GM19023 (cell line): ENCODE measurements around the gene PIEZO2.
A peak's percentile ranks its signal among the peaks of the same experiment; 100 is the strongest.

Experiments used
- ATAC-seq: cut with Tn5 transposase; IDR thresholded peaks from one replicate; pipeline ENCODE4 v1.9.1; 2021; ENCODE audit warnings: mild to moderate bottlenecking, moderate library complexity; ENCODE audit not compliant: unreplicated experiment

PIEZO2 gene

GRCh38 chr18:10798727-10799550 is 350.4 kb downstream of the PIEZO2 start:
- no peak for ATAC-seq

DNA sequence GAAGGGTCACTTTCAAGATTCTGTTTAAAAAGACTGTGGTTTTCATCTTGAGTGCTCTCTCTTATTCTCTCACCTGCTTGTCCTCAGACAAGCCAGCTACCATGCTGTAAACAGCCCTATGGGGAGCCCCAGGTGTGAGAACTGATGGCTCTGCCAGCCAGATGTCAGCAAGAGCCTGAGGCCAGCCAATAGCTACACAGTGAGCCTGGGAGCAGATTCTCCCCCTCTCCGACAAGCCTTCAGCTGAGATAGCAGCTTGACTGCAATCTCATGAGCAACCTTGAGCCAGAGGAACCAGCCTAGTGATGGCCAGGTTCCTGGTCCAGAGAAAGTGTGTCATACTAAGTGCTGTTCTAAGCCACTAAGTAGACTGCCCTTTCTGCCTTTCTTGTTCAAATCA is 351.5 kb downstream of the PIEZO2 start:
- no peak for ATAC-seq

DNA sequence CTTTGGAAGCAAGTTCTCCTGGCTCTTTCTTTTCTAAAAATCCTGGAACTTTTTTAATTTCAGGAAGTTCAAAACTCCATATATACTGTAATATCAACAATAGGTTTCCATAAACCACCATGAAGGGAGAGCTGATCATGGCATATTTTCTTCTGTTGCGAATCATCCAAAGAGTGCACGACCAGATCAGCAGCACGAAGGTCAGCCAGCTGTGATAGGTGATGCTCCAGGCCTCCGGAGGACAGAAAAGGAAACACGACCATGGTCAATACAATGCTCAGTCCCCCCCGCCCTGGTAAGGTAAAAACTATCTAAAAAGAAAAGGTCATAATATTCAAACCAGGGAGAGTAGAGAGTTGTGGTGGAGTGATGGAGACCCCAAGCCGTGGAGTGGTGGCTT is 354.6 kb downstream of the PIEZO2 start:
- ATAC-seq, result no peak

DNA sequence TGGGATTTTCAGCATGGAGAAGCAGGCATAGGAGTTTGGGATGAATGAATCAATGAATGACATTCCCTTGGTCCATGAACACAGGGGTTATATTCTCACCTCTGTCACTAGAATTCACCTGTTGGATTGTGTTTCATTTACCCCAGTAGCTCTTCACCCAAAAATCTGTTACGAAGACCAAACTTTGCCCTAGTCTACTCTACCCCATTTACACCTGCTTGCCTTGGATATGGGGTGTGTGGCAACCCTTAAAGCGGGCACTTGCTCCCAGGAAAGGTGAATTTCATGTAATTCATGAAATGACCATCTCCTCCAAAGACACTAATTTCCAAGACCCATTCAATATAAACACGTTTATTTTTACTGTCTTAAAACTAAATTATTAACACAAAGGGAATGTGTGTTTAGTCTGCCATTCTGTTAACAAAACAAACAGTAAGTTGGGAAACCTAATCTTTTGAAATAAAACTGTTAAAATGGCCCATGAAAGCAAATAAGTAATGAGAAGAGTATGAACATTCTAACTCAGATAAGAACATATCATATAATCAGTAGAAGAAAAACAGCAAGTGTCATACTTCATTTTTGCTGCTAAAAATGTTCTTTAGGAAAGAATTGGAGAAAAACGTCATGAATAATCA is 355.5 kb downstream of the PIEZO2 start:
- ATAC-seq, result no peak

DNA sequence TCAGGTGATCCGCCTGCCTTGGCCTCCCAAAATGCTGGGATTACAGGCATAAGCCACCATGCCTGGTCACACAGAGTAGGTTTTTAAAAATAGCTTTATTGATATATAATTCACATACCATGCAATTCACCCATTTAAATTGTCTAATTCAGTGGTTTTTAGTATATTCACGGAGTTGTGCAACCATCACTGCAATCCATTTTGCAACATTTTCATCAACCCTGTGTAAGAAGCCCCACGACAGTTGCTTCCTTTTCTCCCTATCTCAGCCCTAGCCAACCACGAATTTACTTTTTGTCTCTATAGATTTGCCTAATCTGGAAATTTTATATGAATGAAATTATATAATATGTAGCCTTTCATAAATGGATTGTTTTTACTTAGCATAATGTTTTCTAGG is 357.2 kb downstream of the PIEZO2 start:
- ATAC-seq, result no peak

- no peak for ATAC-seq
These were observed 358.1 kb downstream of the PIEZO2 start for GRCh38 chr18:10791169-10791831.

DNA sequence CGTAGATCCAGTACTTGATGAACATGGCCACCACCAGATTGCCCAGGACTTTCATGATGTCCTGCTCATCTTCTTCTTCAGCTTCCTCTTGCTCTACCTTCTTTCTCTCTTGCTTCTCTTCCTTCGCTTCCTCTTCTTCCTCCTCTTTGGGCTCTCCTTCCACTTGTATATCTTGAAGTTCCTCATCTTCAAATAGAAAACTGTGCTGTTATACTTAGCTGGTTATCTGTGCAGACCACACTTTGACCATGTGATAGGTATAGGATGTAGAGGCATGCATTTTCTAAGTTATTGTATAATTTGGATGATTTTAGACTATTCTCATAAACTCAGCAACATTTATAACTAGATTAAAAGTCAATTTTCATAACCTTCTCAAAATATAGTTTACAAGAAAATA is 360.2 kb downstream of the PIEZO2 start:
- no peak for ATAC-seq

DNA sequence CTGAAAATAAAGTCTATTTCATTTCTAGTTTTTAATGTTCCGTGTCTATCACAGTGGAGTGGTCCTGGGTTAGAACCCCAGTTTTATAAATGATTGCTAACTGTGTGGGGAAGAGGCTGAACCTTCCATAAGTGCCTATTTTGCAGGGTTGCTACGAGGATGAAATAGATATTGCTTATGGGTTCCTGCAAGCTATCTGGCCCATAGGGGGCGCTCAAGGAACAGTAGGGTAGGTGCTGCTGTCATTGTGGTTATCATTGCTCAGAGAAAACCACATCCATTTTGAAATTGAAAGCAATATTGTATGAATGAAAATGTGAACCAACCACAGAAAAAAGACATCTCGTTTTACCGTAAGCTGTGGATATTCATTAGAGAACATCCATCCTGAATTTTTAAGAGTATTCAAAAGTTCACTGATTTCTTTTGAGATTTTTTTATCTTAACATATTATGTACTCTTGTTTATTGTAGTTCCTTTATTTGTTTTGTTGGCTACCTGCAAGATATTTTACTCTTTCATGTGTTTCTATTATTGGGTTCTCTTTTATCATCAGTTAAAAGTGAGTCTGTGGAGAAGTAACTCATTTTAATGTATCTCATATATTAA is 362.0 kb downstream of the PIEZO2 start:
- ATAC-seq, result peak; percentile 80

- no peak for ATAC-seq
These were observed 363.6 kb downstream of the PIEZO2 start for GRCh38 chr18:10785798-10786197.

DNA sequence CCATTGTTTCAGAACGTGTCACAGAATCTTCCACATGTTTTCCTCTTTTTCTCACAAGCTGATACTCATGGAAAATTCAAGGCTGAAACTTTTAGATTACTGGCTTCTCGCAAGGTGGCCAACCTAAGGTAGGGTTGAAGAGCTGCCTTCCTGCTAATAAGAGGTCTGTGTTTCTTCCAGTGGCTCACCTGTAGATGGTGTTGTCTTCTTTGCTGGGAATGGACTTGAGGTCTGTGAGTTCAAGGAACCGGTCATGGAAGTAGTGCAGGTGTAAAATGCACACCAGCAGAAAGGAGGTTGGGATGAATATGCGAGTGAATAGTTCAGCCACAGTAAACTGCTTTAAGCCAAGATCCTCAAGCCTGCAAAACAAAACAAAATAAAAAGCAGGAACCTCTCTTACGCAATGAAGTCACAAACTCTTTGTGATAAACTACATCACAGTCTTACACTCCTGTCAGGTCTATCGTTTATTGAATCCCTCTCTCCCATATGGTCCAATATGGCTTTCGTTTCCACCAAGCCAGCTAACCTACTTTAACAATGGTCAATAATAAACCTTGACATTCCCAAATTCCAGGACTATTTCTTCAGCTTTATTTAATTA is 364.7 kb downstream of the PIEZO2 start:
- no peak for ATAC-seq

GRCh38 chr18:10783941-10784340 is 365.4 kb downstream of the PIEZO2 start:
- no peak for ATAC-seq

GRCh38 chr18:10776493-10776892 is 372.9 kb downstream of the PIEZO2 start:
- ATAC-seq, result no peak

DNA sequence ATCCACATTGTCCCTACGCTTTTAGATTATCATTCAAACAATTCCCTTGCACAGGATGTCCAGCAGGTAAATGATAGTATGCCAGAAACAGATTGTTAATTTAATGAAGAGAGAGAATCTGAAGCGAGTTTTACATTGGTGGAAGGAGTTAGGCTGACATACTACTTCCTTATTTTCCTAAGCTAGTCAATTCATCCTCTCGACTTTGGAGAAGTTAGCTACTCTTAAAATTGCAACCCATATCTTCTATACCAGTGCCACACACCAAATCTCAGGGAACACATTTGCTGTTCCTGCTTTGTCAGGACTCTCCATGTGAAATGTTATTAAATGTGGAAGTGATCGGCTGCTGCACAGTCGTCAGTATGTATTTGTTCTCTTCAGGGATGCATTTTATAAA is 374.3 kb downstream of the PIEZO2 start:
- no peak for ATAC-seq

DNA sequence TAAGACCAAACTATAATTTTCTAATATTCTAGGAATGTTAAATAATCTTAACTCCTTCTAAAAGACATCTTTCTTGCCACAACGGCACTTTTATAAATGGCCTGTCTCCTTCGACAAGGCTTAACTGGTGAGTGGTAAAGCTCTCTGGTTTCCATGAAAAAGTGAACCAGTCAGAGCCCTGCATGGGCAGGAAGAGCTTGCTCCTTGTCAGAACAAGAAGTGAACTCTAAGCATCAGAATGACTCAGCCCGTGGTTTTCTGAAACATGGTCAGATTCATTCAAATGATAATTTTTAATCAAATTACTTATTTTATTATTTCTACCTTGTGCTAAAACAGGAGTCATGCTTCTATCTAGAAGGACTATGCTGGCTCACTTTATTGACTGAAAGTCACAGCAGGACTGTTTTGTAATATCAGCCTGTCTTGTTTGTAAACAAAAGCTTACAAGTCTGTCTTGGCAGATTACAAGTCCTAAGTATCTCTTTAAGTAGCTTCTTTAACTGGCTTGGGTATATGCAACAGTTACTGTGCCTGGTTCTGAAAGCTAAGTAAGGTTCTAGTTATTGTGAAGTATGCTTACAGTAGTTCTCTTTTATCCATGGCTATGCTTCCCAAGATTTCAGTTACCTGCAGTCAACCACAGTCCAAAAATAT is 378.2 kb downstream of the PIEZO2 start:
- ATAC-seq, result no peak

DNA sequence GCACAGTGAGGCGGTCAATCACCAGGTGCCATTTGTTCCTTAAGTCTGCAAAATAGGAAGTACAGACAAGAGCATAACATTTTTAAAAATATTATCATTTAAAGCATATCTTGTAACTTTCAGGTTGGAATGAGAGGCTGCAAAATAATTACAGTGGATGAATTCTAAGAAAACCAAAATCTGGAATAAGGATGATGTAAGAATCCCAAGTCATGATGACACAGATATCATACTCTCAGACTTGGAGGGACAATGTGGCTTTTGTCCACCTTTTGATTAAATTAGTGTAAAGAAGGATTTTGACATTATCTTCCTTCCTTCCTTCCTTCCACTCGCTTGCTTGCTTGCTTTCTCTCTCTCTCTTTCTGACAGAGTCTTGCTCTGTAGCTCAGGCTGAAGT is 379.1 kb downstream of the PIEZO2 start:
- no peak for ATAC-seq

DNA sequence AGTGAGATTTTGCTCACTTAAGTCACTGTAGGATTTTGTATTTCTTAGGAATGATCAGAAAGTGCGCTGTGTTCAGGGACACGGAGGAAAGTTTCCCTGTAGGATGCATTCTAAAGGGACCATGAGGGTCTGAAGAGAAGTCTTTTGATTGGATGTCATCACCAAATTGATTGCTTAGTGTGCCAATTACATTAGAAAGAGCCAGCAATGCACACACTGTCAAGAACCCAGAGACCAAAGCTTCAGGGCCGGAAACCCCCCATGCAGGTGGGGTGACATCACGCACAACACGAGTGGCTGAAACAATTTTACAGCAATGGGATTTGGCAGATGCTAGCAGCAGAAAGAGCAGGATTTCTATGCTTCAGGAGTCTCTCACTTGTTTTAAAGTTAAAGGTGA is 381.1 kb downstream of the PIEZO2 start:
- ATAC-seq, result no peak

- no peak for ATAC-seq
These were observed 381.7 kb downstream of the PIEZO2 start for GRCh38 chr18:10767658-10768057.

- no peak for ATAC-seq
These were observed 388.4 kb downstream of the PIEZO2 start for GRCh38 chr18:10760986-10761385.

DNA sequence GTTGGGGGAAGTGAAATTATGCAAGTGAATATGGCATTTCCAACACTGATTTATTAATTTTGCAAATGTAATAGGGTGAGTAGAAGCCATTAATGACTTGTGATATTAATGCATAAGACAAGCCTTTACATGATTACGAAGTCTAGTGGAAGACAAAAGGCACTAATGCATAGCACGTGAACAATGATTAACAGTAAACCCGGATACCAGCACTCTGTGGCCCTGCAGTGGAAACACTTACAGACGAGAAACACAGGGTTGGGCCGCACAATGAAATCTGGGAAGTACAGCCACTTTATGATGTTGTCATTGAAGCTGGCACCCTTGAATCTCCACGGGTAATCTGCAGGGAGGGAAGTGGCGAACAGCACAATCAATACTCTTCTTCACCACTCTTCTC is 390.1 kb downstream of the PIEZO2 start:
- ATAC-seq, result no peak

GRCh38 chr18:10757946-10758345 is 391.4 kb downstream of the PIEZO2 start:
- no peak for ATAC-seq

GRCh38 chr18:10757349-10757748 is 392.0 kb downstream of the PIEZO2 start:
- ATAC-seq, result no peak
